Dendritic cell treated with granulocyte-macrophage colony-stimulating factor and Interleukin-4, amounts not matched to agents 40 ng/mL and 50 ng/mL, for 4 days (primary cell): Measurements from ENCODE around the gene LZTS3.
"Not testable (repeated sequence)": the region's sequence is repeated elsewhere in the genome, so short reads cannot be mapped to it uniquely, and the experiment has no call there.

ENCODE experiments used
- H3K27ac Mint-ChIP-seq: one replicate; pipeline ENCODE4 v1.8.0; 2022; ENCODE audit warnings: mild to moderate bottlenecking, mixed read lengths
- H3K27me3 Mint-ChIP-seq: one replicate; pipeline ENCODE4 v1.8.0; 2022; ENCODE audit warnings: mild to moderate bottlenecking, mixed read lengths
- H3K36me3 Mint-ChIP-seq: one replicate; pipeline ENCODE4 v1.8.0; 2022; ENCODE audit warnings: low read depth, mixed read lengths
- H3K4me1 Mint-ChIP-seq: one replicate; pipeline ENCODE4 v1.8.0; 2022; ENCODE audit warnings: low read depth, mixed read lengths
- H3K4me3 Mint-ChIP-seq: one replicate; pipeline ENCODE4 v1.8.0; 2022; ENCODE audit warnings: mild to moderate bottlenecking, moderate library complexity, mixed read lengths
- H3K9me3 Mint-ChIP-seq: one replicate; pipeline ENCODE4 v1.8.0; 2022; ENCODE audit warnings: mixed read lengths
- intact Hi-C: fragments of 100-400 bp; cut with micrococcal nuclease; formaldehyde crosslinking; loops from one replicate; pipeline ENCODE4 v1.15.0; 2022

Gene LZTS3

GRCh38 chr20:3172933-3173609 is at the start of gene LZTS3:
TSS of gene LZTS3 (minus strand) at chr20:3173549. CDS start at chr20:3167163, 6,386 bp downstream.
- no peaks in the 10 kb centered on the region for H3K36me3 Mint-ChIP-seq
- H3K4me1 Mint-ChIP-seq, result peaks cover 26% of the 10 kb centered on the region
- peak within 1 kb of the TSS; percentile 86 for H3K4me3 Mint-ChIP-seq
- H3K27me3 Mint-ChIP-seq, result peaks cover 79% of the 10 kb centered on the region
- H3K9me3 Mint-ChIP-seq, result no peaks in the 10 kb centered on the region
- intact Hi-C loops, result no loop called here
- peak within 1 kb of the TSS; percentile 56 for H3K27ac Mint-ChIP-seq

DNA sequence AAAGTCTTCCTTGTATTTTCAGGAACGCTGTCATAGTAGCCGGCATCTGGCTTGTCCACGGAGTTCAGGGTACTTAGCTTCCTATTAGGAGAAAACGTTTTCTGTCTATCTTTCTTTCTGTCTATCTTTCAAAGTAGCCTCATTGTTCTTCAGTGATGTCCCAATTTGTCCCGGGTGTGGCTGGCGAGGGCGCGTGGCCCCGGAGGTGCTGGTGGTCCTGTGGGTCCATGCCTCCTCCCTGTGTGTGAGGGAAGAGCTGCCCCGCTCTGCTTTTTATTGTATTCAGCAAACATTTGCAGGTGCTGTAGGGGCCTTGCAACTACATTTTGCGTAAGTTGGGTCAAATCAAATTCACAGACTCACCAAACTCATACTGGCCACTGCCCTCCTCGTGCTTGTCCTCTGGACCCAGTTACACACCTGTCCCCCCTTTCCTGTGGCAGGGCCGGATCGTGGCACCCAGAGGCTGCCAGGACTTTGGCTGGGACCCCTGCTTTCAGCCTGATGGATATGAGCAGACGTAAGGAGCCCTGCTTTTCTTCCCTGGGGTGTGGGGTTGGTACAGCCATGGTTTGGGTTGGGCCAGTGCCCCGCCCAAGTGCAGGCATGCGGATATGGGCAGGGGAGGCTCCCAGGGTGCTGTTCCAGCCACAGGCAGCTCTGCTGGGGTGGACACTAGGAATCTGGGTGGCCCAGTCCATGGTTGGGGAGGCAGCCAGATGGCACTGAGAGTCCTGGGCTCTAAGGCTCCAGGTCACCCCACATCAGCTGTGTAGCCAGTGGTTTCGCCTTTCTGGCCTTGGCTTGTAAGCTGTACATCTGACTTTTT is 48.3 kb upstream of the LZTS3 start:
- H3K27ac Mint-ChIP-seq, result no peak overlapping the region
- H3K4me3 Mint-ChIP-seq, result no peak overlapping the region
- peaks cover 16% of the 10 kb centered on the region for H3K4me1 Mint-ChIP-seq
- intact Hi-C loops, result no loop called here
- no peaks in the 10 kb centered on the region for H3K27me3 Mint-ChIP-seq
- H3K36me3 Mint-ChIP-seq, result peaks cover 68% of the 10 kb centered on the region
- H3K9me3 Mint-ChIP-seq, result no peaks in the 10 kb centered on the region

GRCh38 chr20:3218307-3218988 is 45.1 kb upstream of the LZTS3 start:
- Mint-ChIP-seq H3K4me1 (peaks cover 37% of the 10 kb centered on the region), H3K27ac (peak overlapping the region; percentile 70), H3K4me3 (peak overlapping the region; percentile 39), H3K27me3 (no peaks in the 10 kb centered on the region), H3K36me3 (peaks cover 77% of the 10 kb centered on the region), H3K9me3 (no peaks in the 10 kb centered on the region)
- intact Hi-C loops, result no loop called here

DNA sequence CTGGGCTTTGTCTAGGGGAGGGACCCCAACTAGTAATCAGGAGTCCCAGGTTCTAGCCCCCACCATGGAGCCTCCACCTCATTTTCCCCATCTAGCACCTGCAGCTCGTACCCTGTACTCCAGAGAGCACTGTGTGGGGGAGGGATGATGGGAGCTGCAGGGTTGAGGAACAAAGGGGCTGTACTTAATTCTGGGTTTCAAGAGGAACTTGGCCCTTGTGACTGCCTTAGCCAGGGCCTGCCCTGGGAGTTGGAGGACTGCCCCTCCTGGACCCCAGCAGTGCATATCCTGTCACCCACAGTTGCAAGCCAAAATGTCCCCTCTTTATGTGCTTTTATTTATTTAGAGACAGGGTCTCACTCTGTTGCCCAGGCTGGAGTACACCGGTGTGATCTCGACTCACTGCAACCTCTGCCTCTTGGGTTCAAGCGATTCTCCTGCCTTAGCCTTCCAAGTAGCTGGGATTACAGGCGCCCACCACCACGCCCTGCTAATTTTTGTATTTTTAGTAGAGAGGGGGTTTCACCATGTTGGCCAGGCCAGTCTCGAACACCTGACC is 42.1 kb upstream of the LZTS3 start:
- peaks cover 56% of the 10 kb centered on the region for H3K36me3 Mint-ChIP-seq
- intact Hi-C loops, H3K4me3 Mint-ChIP-seq, H3K27me3 Mint-ChIP-seq, H3K9me3 Mint-ChIP-seq: not testable (repeated sequence)
- peak overlapping the region; percentile 37 for H3K27ac Mint-ChIP-seq
- H3K4me1 Mint-ChIP-seq, result peaks cover 38% of the 10 kb centered on the region

GRCh38 chr20:3213226-3213625 is 39.9 kb upstream of the LZTS3 start:
- intact Hi-C loops, result no loop called here
- H3K36me3 Mint-ChIP-seq, result peaks cover 54% of the 10 kb centered on the region
- no peaks in the 10 kb centered on the region for H3K27me3 Mint-ChIP-seq
- no peaks in the 10 kb centered on the region for H3K9me3 Mint-ChIP-seq
- H3K4me3 Mint-ChIP-seq, result no peak overlapping the region
- no peak overlapping the region for H3K27ac Mint-ChIP-seq
- peaks cover 48% of the 10 kb centered on the region for H3K4me1 Mint-ChIP-seq

- intact Hi-C loops, result no loop called here
- peak overlapping the region; percentile 98 for H3K27ac Mint-ChIP-seq
- H3K9me3 Mint-ChIP-seq, result no peaks in the 10 kb centered on the region
- H3K27me3 Mint-ChIP-seq, result no peaks in the 10 kb centered on the region
- peaks cover 42% of the 10 kb centered on the region for H3K36me3 Mint-ChIP-seq
- H3K4me3 Mint-ChIP-seq, result peak overlapping the region; percentile 96
- H3K4me1 Mint-ChIP-seq, result peaks cover 48% of the 10 kb centered on the region
Observed at GRCh38 chr20:3210346-3210745, 37.0 kb upstream of the LZTS3 start.

- intact Hi-C loops, result loop anchor here (1.0 kb wide), 1 partner anchor 51 kb away; the partner anchor contains the start of genes FASTKD5 and UBOX5
- Mint-ChIP-seq H3K36me3 (peaks cover 40% of the 10 kb centered on the region), H3K4me3 (peak overlapping the region; percentile 96), H3K9me3 (no peaks in the 10 kb centered on the region), H3K27ac (peak overlapping the region; percentile 98), H3K4me1 (peaks cover 44% of the 10 kb centered on the region), H3K27me3 (no peaks in the 10 kb centered on the region)
Observed at GRCh38 chr20:3209946-3210317, 36.6 kb upstream of the LZTS3 start.

DNA sequence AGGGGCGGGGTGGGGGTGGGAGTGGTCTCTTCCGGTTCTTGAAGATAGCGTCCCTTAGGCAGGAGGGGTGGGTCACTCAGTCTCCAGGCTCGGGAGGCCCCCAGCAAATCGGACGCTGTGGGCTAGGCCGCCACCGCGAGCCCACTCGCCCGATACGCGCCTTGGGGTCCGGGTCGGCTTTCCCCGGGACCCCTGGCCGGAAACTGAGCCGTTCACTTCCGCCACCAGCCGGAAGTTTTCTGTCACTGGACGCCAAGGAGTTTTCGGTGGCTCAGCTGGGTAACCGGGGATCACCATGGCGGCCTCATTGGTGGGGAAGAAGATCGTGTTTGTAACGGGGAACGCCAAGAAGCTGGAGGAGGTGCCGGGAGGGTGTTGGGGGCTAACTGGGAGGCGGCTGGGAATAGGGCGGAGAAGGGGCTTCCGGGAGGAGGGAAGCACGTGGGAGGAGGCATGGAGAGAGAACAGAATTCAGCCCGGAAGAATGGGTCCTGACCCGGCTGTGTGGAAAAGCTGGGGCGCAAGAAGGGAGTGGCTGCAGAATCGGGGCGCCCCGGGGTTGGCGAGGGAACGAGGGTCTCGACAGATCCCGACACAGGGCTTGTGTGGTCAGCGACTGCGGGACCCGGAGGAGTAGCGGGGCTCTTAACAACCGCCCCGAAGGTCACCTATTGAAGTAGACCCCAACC is 36.1 kb upstream of the LZTS3 start, which contains the start of gene ITPA:
TSS of gene ITPA (plus strand) at position 242 of the 689 bp plus-strand sequence. CDS start at position 296, 54 bp downstream.
- intact Hi-C loops, result loop anchor here (1.0 kb wide), 1 partner anchor 50 kb away; the partner anchor contains the start of genes FASTKD5 and UBOX5
- peak within 1 kb of the TSS; percentile 98 for H3K27ac Mint-ChIP-seq
- H3K4me1 Mint-ChIP-seq, result peaks cover 40% of the 10 kb centered on the region
- no peaks in the 10 kb centered on the region for H3K9me3 Mint-ChIP-seq
- peak within 1 kb of the TSS; percentile 96 for H3K4me3 Mint-ChIP-seq
- H3K36me3 Mint-ChIP-seq, result peaks cover 35% of the 10 kb centered on the region
- no peaks in the 10 kb centered on the region for H3K27me3 Mint-ChIP-seq

- peak overlapping the region; percentile 96 for H3K4me3 Mint-ChIP-seq
- H3K36me3 Mint-ChIP-seq, result peaks cover 36% of the 10 kb centered on the region
- H3K4me1 Mint-ChIP-seq, result peaks cover 36% of the 10 kb centered on the region
- no peaks in the 10 kb centered on the region for H3K9me3 Mint-ChIP-seq
- H3K27me3 Mint-ChIP-seq, result no peaks in the 10 kb centered on the region
- intact Hi-C loops, result loop anchor here (1.0 kb wide), 1 partner anchor 50 kb away; the partner anchor contains the start of genes FASTKD5 and UBOX5
- peak overlapping the region; percentile 98 for H3K27ac Mint-ChIP-seq
Observed at GRCh38 chr20:3208786-3209256, 35.5 kb upstream of the LZTS3 start.

DNA sequence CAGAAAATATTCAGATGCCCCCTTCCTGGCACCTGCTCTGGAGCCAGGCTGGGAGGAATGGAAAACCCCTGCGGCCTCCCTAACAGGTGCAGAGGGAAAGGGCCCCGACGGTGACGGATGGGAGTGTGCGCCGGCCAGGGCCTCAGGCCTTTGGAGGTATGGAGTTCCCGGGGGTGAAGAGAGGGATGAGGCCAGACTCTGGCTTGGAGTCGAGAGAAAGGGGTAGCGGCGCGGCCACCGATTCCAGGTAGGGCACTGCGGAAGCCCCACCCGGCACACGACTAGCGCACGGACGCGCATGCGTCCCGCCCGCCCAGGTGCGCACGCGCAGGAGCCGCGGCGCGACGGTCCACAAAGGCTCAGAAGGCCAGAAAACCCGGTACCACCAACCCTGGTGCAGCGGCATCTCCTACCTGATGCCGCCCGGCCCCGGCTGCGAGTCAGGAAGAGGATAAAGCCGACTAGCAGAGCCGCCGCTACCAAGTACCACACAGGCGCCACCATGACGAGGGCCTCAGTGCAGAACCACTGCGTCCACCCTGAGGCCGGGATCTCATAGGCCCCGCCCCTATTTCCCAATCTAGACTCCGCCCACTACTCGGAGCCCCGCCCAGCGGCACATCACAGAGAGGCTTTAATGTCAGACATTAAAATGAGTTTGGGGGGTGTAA is 30.9 kb upstream of the LZTS3 start, which contains the start of gene DDRGK1:
TSS of gene DDRGK1 (minus strand) at position 559 of the 671 bp plus-strand sequence. CDS start at position 504, 55 bp downstream.
- peak within 1 kb of the TSS; percentile 88 for H3K4me3 Mint-ChIP-seq
- peak within 1 kb of the TSS; percentile 88 for H3K27ac Mint-ChIP-seq
- H3K27me3 Mint-ChIP-seq, result no peaks in the 10 kb centered on the region
- intact Hi-C loops, result no loop called here
- H3K36me3 Mint-ChIP-seq, result peaks cover 59% of the 10 kb centered on the region
- H3K9me3 Mint-ChIP-seq, result no peaks in the 10 kb centered on the region
- H3K4me1 Mint-ChIP-seq, result peaks cover 34% of the 10 kb centered on the region

- Mint-ChIP-seq H3K4me3 (peak overlapping the region; percentile 88), H3K4me1 (peaks cover 29% of the 10 kb centered on the region), H3K27me3 (no peaks in the 10 kb centered on the region), H3K9me3 (no peaks in the 10 kb centered on the region), H3K36me3 (peaks cover 59% of the 10 kb centered on the region), H3K27ac (peak overlapping the region; percentile 88)
- intact Hi-C loops, result no loop called here
Observed at GRCh38 chr20:3203315-3204123, 30.2 kb upstream of the LZTS3 start.

GRCh38 chr20:3202965-3203314 is 29.6 kb upstream of the LZTS3 start:
- Mint-ChIP-seq H3K27me3 (no peaks in the 10 kb centered on the region), H3K4me1 (peaks cover 23% of the 10 kb centered on the region), H3K27ac (peak overlapping the region; percentile 88), H3K36me3 (peaks cover 64% of the 10 kb centered on the region), H3K9me3 (no peaks in the 10 kb centered on the region), H3K4me3 (peak overlapping the region; percentile 88)
- intact Hi-C loops, result no loop called here
